Purkinje cell (primary cell): ENCODE measurements around the gene TMEM41A. TPM values are rescaled to one million over a fixed set of nuclear protein-coding genes. Genes with fewer than 3 reads are reported as not detected.

Source experiments
- polyA plus RNA-seq: library from polyadenylated mRNA; unstranded; fragments of >200 nt; fragmentation: Nextera tagmentation; gene quantifications from 2 replicates; pipeline ENCODE4 v1.2.1, GENCODE V29; 2014

Gene TMEM41A
- polyA plus RNA-seq = 65.7 and 79.0 TPM in 2 replicates

GRCh38 chr3:185498503-185499396 lies at the start of gene TMEM41A:
TMEM41A (minus strand) TSS chr3:185499035; CDS start chr3:185498961, 74 bp downstream.

Other genes with a start within 250 kb of the TMEM41A start
- 2.8 and 3.1 TPM in 2 replicates for gene EHHADH, start 245.0 kb downstream of the TMEM41A start, polyA plus RNA-seq
- gene MAP3K13, start 135.9 kb downstream of the TMEM41A start, polyA plus RNA-seq = 107 and 142 TPM in 2 replicates
- gene LIPH, start 53.6 kb upstream of the TMEM41A start, polyA plus RNA-seq = 0.28 and 0.52 TPM in 2 replicates
- 14.6 and 27.1 TPM in 2 replicates for gene SENP2, start 87.3 kb upstream of the TMEM41A start, polyA plus RNA-seq